Activated CD4-positive, CD25-positive, alpha-beta regulatory T cell treated with anti-CD3 and anti-CD28 coated beads, Interleukin-2, amount 50 U/mL, for 72 hours (primary cell): ENCODE results near the gene GSX2.
"Not testable (repeated sequence)": the region's sequence is repeated elsewhere in the genome, so short reads cannot be mapped to it uniquely, and the experiment has no call there.

Source experiments
- DNase-seq: peaks from one replicate; pipeline ENCODE4 v3.0.0; 2021

Gene GSX2

GRCh38 chr4:54107951-54108748, 8.2 kb downstream of the GSX2 start:
- no peak for DNase-seq

- no peak for DNase-seq
These were observed 9.5 kb downstream of the GSX2 start for GRCh38 chr4:54109241-54110018.

GRCh38 chr4:54110019-54110416, 10.1 kb downstream of the GSX2 start:
- DNase-seq, result no peak

- DNase-seq, result not testable (repeated sequence)
These were observed 13.2 kb downstream of the GSX2 start for GRCh38 chr4:54113206-54113605.

GRCh38 chr4:54116246-54116645, 16.3 kb downstream of the GSX2 start:
- DNase-seq, result not testable (repeated sequence)

GRCh38 chr4:54118850-54119589, 19.1 kb downstream of the GSX2 start:
- DNase-seq, result no peak

- no peak for DNase-seq
These were observed 20.6 kb downstream of the GSX2 start for GRCh38 chr4:54120518-54120917.

- DNase-seq, result no peak
These were observed 27.7 kb downstream of the GSX2 start for GRCh38 chr4:54127660-54128059.

GRCh38 chr4:54128694-54129093, 28.7 kb downstream of the GSX2 start:
- not testable (repeated sequence) for DNase-seq

- no peak for DNase-seq
These were observed 39.4 kb downstream of the GSX2 start for GRCh38 chr4:54139332-54139731.

- DNase-seq, result no peak
These were observed 40.3 kb downstream of the GSX2 start for GRCh38 chr4:54140287-54140686.

- no peak for DNase-seq
These were observed 44.2 kb downstream of the GSX2 start for GRCh38 chr4:54144199-54144598.

GRCh38 chr4:54144661-54145171, 44.8 kb downstream of the GSX2 start:
- DNase-seq, result no peak

GRCh38 chr4:54146139-54146538, 46.2 kb downstream of the GSX2 start:
- no peak for DNase-seq

- DNase-seq, result no peak
These were observed 49.4 kb downstream of the GSX2 start for GRCh38 chr4:54149323-54149722.
